Measurements from ENCODE around the gene PDCL3.

Gene PDCL3

GRCh38 chr2:100562613-100563406, at the start of gene PDCL3:
PDCL3 (plus strand) TSS chr2:100562993; CDS start chr2:100563068, 75 bp downstream.
- DNase-seq (ENCODE audit: low read depth) = peak; percentile 92

- no peak for DNase-seq (ENCODE audit: low read depth)
Measured at GRCh38 chr2:100513650-100514049, 49.1 kb upstream of the PDCL3 start.

- no peak for DNase-seq (ENCODE audit: low read depth)
Measured at GRCh38 chr2:100517556-100517955, 45.2 kb upstream of the PDCL3 start.

- DNase-seq (ENCODE audit: low read depth) = no peak
Measured at GRCh38 chr2:100518801-100519200, 44.0 kb upstream of the PDCL3 start.

GRCh38 chr2:100520224-100520623, 42.6 kb upstream of the PDCL3 start:
- no peak for DNase-seq (ENCODE audit: low read depth)

GRCh38 chr2:100522430-100522829, 40.4 kb upstream of the PDCL3 start:
- no peak for DNase-seq (ENCODE audit: low read depth)

GRCh38 chr2:100524331-100524730, 38.5 kb upstream of the PDCL3 start:
- no peak for DNase-seq (ENCODE audit: low read depth)

GRCh38 chr2:100526868-100527267, 35.9 kb upstream of the PDCL3 start:
- DNase-seq (ENCODE audit: low read depth) = no peak

- no peak for DNase-seq (ENCODE audit: low read depth)
Measured at GRCh38 chr2:100527440-100528015, 35.3 kb upstream of the PDCL3 start.

- DNase-seq (ENCODE audit: low read depth) = no peak
Measured at GRCh38 chr2:100529176-100529575, 33.6 kb upstream of the PDCL3 start.

GRCh38 chr2:100529900-100530299, 32.9 kb upstream of the PDCL3 start:
- DNase-seq (ENCODE audit: low read depth) = no peak

GRCh38 chr2:100535855-100536254, 26.9 kb upstream of the PDCL3 start:
- DNase-seq (ENCODE audit: low read depth) = no peak

GRCh38 chr2:100537918-100538317, 24.9 kb upstream of the PDCL3 start:
- DNase-seq (ENCODE audit: low read depth) = no peak

GRCh38 chr2:100539221-100539620, 23.6 kb upstream of the PDCL3 start:
- DNase-seq (ENCODE audit: low read depth) = no peak

- DNase-seq (ENCODE audit: low read depth) = no peak
Measured at GRCh38 chr2:100541404-100541803, 21.4 kb upstream of the PDCL3 start.

GRCh38 chr2:100542418-100542817, 20.4 kb upstream of the PDCL3 start:
- DNase-seq (ENCODE audit: low read depth) = no peak

- no peak for DNase-seq (ENCODE audit: low read depth)
Measured at GRCh38 chr2:100544911-100545596, 17.7 kb upstream of the PDCL3 start.

- DNase-seq (ENCODE audit: low read depth) = no peak
Measured at GRCh38 chr2:100546469-100546868, 16.3 kb upstream of the PDCL3 start.

GRCh38 chr2:100548771-100549170, 14.0 kb upstream of the PDCL3 start:
- DNase-seq (ENCODE audit: low read depth) = no peak

- DNase-seq (ENCODE audit: low read depth) = no peak
Measured at GRCh38 chr2:100551303-100551702, 11.5 kb upstream of the PDCL3 start.

GRCh38 chr2:100554798-100555407, 7.9 kb upstream of the PDCL3 start:
- DNase-seq (ENCODE audit: low read depth) = peak; percentile 24

GRCh38 chr2:100556746-100557145, 6.0 kb upstream of the PDCL3 start:
- no peak for DNase-seq (ENCODE audit: low read depth)

Measured in activated T-cell treated with anti-CD3 and anti-CD28 coated beads for 48 hours (primary cell).